HepG2 (cell line): ENCODE results near the gene ACP5. TPM values are rescaled to one million over a fixed set of nuclear protein-coding genes. Genes with fewer than 3 reads are reported as not detected.
A peak's percentile ranks its signal among the peaks of the same experiment; 100 is the strongest.

Source experiments
- AHR ChIP-seq: IDR thresholded peaks from 2 replicates; pipeline ENCODE4 v1.6.1; 2018; ENCODE audit warnings: missing genetic modification reagents, missing compliant biosample characterization
- BHLHE40 ChIP-seq: IDR thresholded peaks from 2 replicates; pipeline ENCODE4 v1.6.1; 2011; ENCODE audit warnings: low read length, improper control_type of control experiment
- BRF2 ChIP-seq: sonication (generic); formaldehyde crosslinking; IDR thresholded peaks from 2 replicates; pipeline ENCODE4 v1.8.1; 2022; ENCODE audit warnings: mild to moderate bottlenecking, missing genetic modification reagents
- ELF3 ChIP-seq: IDR thresholded peaks from 2 replicates; pipeline ENCODE4 v1.6.1; 2016; ENCODE audit warnings: missing genetic modification reagents, missing compliant biosample characterization
- FOXA3 ChIP-seq: IDR thresholded peaks from 2 replicates; pipeline ENCODE4 v1.6.1; 2016; ENCODE audit warnings: missing genetic modification reagents, missing compliant biosample characterization
- GABPB1 ChIP-seq: IDR thresholded peaks from 2 replicates; pipeline ENCODE4 v1.6.1; 2016; ENCODE audit warnings: mild to moderate bottlenecking, missing genetic modification reagents, moderate library complexity, missing compliant biosample characterization
- GATAD1 ChIP-seq: IDR thresholded peaks from 2 replicates; pipeline ENCODE4 v1.6.1; 2016; ENCODE audit warnings: missing genetic modification reagents, missing compliant biosample characterization
- KMT2A ChIP-seq: sonication (generic); formaldehyde crosslinking; IDR thresholded peaks from 2 replicates; pipeline ENCODE4 v1.4.0; 2020; ENCODE audit warnings: missing genetic modification reagents
- MTF2 ChIP-seq: sonication (generic); formaldehyde crosslinking; IDR thresholded peaks from 2 replicates; pipeline ENCODE4 v1.5.0; 2020; ENCODE audit warnings: missing genetic modification reagents, borderline replicate concordance
- PAX8 ChIP-seq: sonication (generic); formaldehyde crosslinking; IDR thresholded peaks from 2 replicates; pipeline ENCODE4 v1.8.0; 2022; ENCODE audit warnings: mild to moderate bottlenecking, missing genetic modification reagents, borderline replicate concordance
- RFX1 ChIP-seq: fragments of 450-650 bp; IDR thresholded peaks from 2 replicates; pipeline ENCODE4 v1.6.1; 2017
- SIN3A ChIP-seq: IDR thresholded peaks from 2 replicates; pipeline ENCODE4 v1.6.1; 2011; ENCODE audit warnings: low read depth, mild to moderate bottlenecking, control low read depth, low read length, borderline replicate concordance
- SMARCE1 ChIP-seq: fragments of 450-650 bp; IDR thresholded peaks from 2 replicates; pipeline ENCODE4 v1.6.1; 2017; ENCODE audit warnings: borderline replicate concordance
- TBX2 ChIP-seq: sonication (generic); formaldehyde crosslinking; IDR thresholded peaks from 2 replicates; pipeline ENCODE4 v1.5.0; 2020; ENCODE audit warnings: missing genetic modification reagents, mild to moderate bottlenecking, borderline replicate concordance
- THAP11 ChIP-seq: IDR thresholded peaks from 2 replicates; pipeline ENCODE4 v1.6.1; 2016; ENCODE audit warnings: missing biosample characterization, missing genetic modification reagents
- ZBTB26 ChIP-seq: IDR thresholded peaks from 2 replicates; pipeline ENCODE4 v1.6.1; 2016; ENCODE audit warnings: missing compliant biosample characterization, missing genetic modification reagents, borderline replicate concordance
- ZNF331 ChIP-seq: sonication (generic); formaldehyde crosslinking; IDR thresholded peaks from 2 replicates; pipeline ENCODE4 v1.4.0; 2020; ENCODE audit warnings: missing genetic modification reagents
- ZNF335 ChIP-seq: sonication (generic); formaldehyde crosslinking; IDR thresholded peaks from 2 replicates; pipeline ENCODE4 v1.4.0; 2020; ENCODE audit warnings: missing genetic modification reagents
- ZNF484 ChIP-seq: sonication (generic); formaldehyde crosslinking; IDR thresholded peaks from 2 replicates; pipeline ENCODE4 v1.5.1; 2020; ENCODE audit warnings: mild to moderate bottlenecking, low read depth, missing genetic modification reagents, borderline replicate concordance
- ZNF550 ChIP-seq: sonication (generic); formaldehyde crosslinking; IDR thresholded peaks from 2 replicates; pipeline ENCODE4 v1.4.0; 2020; ENCODE audit warnings: mild to moderate bottlenecking, missing genetic modification reagents, borderline replicate concordance
- ZNF687 ChIP-seq: sonication (generic); formaldehyde crosslinking; IDR thresholded peaks from 2 replicates; pipeline ENCODE4 v1.5.1; 2020; ENCODE audit warnings: mild to moderate bottlenecking, missing genetic modification reagents, moderate library complexity
- ZNF772 ChIP-seq: sonication (generic); formaldehyde crosslinking; IDR thresholded peaks from 2 replicates; pipeline ENCODE4 v1.5.0; 2020; ENCODE audit warnings: mild to moderate bottlenecking, missing genetic modification reagents
- polyA plus RNA-seq, 8 experiments: library from polyadenylated mRNA; depleted of rRNA in 3 of 8; stranded (reverse) in 7 of 8; unstranded in 1 of 8; fragments of >200 nt; fragmentation: Illumina TruSeq in 4 of 8; extraction: Trizol in 4 of 8; gene quantifications; 2 replicates each; pipeline versions ENCODE4 v1.2.1 to v1.2.3, GENCODE V29; 2011 to 2016; ENCODE audit warnings: low read depth in 4 of 8, missing spikeins in 1 of 8, mixed read lengths in 1 of 8; ENCODE audit not compliant: insufficient read depth in 1 of 8
- total RNA-seq, 5 experiments: library from RNA; depleted of rRNA; stranded (reverse); fragments of >200 nt; fragmentation: Illumina TruSeq; extraction: Trizol; gene quantifications; 2 replicates each; pipeline ENCODE4 v1.2.3, GENCODE V29; 2016; ENCODE audit warnings: low read depth in 1 of 5

The ACP5 gene
- total and polyA plus RNA-seq, 2 of the 13 experiments (the other 11 are each of a cell fraction or from before 2014, with no cell fraction given), result 1.3 to 6.7 TPM

GRCh38 chr19:11530432-11530831, 47.0 kb downstream of the ACP5 start (continued):
- TF ChIP-seq ZNF687 (CRISPR knock-in tag) (peak; percentile 86), SMARCE1 (no peak), SIN3A (peak; percentile 89; the same call in 1 of the 2 replicates), ZNF484 (CRISPR knock-in tag) (no peak), ZNF772 (CRISPR knock-in tag) (peak; percentile 28; the same call in 1 of the 2 replicates), KMT2A (CRISPR knock-in tag) (peak; percentile 49; the same call in 1 of the 2 replicates), ZBTB26 (CRISPR knock-in tag) (peak; percentile 48; the same call in 1 of the 2 replicates), GABPB1 (CRISPR knock-in tag) (peak; percentile 53), ELF3 (CRISPR knock-in tag) (peak; percentile 59; the same call in 1 of the 2 replicates), ZNF331 (CRISPR knock-in tag) (peak; percentile 53; the same call in 1 of the 2 replicates), BHLHE40 (peak; percentile 92), TBX2 (peak; percentile 23; the same call in 1 of the 2 replicates), GATAD1 (CRISPR knock-in tag) (peak; percentile 67; the same call in 1 of the 2 replicates), ZNF550 (no peak), BRF2 (CRISPR knock-in tag) (no peak), ZNF335 (0 out of 2 replicates have a peak, but pooled peaks have one; percentile 37), PAX8 (CRISPR knock-in tag) (no peak), FOXA3 (CRISPR knock-in tag) (peak; percentile 43), THAP11 (CRISPR knock-in tag) (peak; percentile 80), RFX1 (no peak), MTF2 (no peak), AHR (0 out of 2 replicates have a peak, but pooled peaks have one; percentile 38)
